Bronchial epithelial cell (primary cell): Measurements from ENCODE around the gene LRTM2. TPM values are rescaled to one million over a fixed set of nuclear protein-coding genes. Genes with fewer than 3 reads are reported as not detected.

Experiments used
- DNase-seq: peaks from one replicate; pipeline ENCODE4 v3.0.0-alpha.2; 2010; ENCODE audit warnings: low read depth
- FAIRE-seq: peaks from 2 replicates; lab custom pipeline; 2011; peaks lifted over from hg19 to GRCh38; lab: Jason Lieb, UNC
- H3K27me3 ChIP-seq: 2 replicates; pipeline ENCODE4 v1.5.1; 2011; ENCODE audit warnings: low read length; ENCODE audit not compliant: control insufficient read depth, insufficient read depth
- H3K36me3 ChIP-seq: 2 replicates; pipeline ENCODE4 v1.5.1; 2011; ENCODE audit warnings: low read length; ENCODE audit not compliant: control insufficient read depth, insufficient read depth
- H3K4me3 ChIP-seq: 2 replicates; pipeline ENCODE4 v1.5.1; 2011; ENCODE audit warnings: mild to moderate bottlenecking, low read depth, low read length, control low read depth
- total RNA-seq: library from RNA; depleted of rRNA; stranded (reverse); fragments of >200 nt; gene quantifications from 2 replicates; pipeline ENCODE4 v1.2.1, GENCODE V29; 2014
- TF ChIP-seq, protein P1 (sequence below): IDR thresholded peaks from 2 replicates; pipeline ENCODE4 v1.5.1; 2011; ENCODE audit warnings: mild to moderate bottlenecking, moderate library complexity, low read length, control low read depth, inconsistent platforms; ENCODE audit not compliant: insufficient read depth, severe bottlenecking

The LRTM2 gene
- total RNA-seq, 1 donor from 2014 or later, result not detected

DNA sequence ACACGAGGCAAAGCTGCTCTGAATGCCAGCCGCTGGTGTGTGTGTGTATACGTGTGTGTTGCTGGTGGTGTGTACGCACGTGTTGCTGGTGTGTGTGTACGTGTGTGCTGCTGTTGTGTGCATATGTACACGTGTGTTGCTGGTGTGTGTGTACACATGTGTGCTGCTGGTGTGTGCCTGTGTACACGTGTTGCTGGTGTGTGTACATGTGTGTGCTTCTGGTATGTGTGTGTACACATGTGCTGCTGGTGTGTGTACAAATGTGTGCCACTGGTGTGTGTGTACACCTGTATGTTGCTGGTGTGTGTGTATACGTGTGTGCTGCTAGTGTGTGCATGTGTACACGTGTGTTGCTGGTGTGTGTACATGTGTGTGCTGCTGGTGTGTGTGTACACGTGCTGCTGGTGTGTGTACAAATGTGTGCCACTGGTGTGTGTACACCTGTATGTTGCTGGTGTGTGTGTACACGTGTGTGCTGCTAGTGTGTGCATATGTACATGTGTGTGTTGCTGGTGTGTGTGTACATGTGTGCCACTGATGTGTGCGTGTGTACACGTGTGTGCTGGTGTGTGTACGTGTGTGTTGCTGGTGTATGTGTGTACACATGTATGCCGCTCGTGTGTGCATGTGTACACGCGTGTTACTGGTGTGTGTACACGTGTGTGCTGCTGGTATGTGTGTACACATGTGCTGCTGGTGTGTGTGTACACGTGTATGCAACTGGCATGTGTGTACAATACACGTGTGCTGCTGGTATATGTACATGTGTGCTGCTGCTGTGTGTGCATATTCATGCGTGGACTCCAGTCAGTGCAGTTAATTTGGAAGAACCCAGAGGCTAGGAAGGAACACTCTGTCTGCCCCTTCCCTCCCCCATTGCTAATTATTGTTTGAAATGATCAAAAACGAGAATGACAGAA lies 50.9 kb downstream of the LRTM2 start:
- peak; percentile 100 for FAIRE-seq

GRCh38 chr12:1872001-1872400 lies 51.6 kb downstream of the LRTM2 start:
- Histone ChIP-seq H3K4me3 (no peak overlapping the region), H3K27me3 (no peaks in the 10 kb centered on the region), H3K36me3 (no peaks in the 10 kb centered on the region)
- no peak for DNase-seq
- no peak for FAIRE-seq
- TF ChIP-seq, protein P1, sequence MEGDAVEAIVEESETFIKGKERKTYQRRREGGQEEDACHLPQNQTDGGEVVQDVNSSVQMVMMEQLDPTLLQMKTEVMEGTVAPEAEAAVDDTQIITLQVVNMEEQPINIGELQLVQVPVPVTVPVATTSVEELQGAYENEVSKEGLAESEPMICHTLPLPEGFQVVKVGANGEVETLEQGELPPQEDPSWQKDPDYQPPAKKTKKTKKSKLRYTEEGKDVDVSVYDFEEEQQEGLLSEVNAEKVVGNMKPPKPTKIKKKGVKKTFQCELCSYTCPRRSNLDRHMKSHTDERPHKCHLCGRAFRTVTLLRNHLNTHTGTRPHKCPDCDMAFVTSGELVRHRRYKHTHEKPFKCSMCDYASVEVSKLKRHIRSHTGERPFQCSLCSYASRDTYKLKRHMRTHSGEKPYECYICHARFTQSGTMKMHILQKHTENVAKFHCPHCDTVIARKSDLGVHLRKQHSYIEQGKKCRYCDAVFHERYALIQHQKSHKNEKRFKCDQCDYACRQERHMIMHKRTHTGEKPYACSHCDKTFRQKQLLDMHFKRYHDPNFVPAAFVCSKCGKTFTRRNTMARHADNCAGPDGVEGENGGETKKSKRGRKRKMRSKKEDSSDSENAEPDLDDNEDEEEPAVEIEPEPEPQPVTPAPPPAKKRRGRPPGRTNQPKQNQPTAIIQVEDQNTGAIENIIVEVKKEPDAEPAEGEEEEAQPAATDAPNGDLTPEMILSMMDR, result no peak

More for the DNA sequence above, 50.9 kb downstream of the LRTM2 start:
- no peaks in the 10 kb centered on the region for H3K36me3 ChIP-seq
- H3K4me3 ChIP-seq, result no peak overlapping the region
- H3K27me3 ChIP-seq, result no peaks in the 10 kb centered on the region
- DNase-seq, result no peak
- TF ChIP-seq, protein P1, result no peak

DNA sequence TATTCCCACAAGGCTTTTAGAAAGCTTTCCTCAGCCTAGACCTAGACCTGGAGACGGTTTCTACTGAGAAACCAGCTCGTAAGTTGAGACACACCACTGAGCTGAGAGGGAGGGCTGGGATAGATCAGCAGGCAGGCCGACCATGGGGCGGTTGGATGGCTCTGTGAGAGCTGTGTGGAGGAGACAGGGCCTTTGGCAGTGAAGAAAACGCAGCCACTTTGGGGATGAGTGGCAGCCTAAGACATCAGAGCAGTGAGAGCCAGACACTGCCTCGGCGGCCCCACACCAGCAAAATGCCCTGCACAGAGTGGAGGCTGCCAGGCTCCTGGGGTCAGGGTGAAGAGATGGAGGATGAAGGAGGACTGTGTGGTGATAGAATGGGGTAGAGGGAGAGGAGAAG lies 52.1 kb downstream of the LRTM2 start:
- Histone ChIP-seq H3K27me3 (no peaks in the 10 kb centered on the region), H3K4me3 (no peak overlapping the region), H3K36me3 (no peaks in the 10 kb centered on the region)
- DNase-seq, result no peak
- FAIRE-seq, result no peak
- TF ChIP-seq, protein P1, result no peak

GRCh38 chr12:1873531-1874510 lies 53.5 kb downstream of the LRTM2 start:
- no peak for DNase-seq
- TF ChIP-seq, protein P1, result no peak
- Histone ChIP-seq H3K36me3 (no peaks in the 10 kb centered on the region), H3K27me3 (no peaks in the 10 kb centered on the region), H3K4me3 (no peak overlapping the region)
- no peak for FAIRE-seq

DNA sequence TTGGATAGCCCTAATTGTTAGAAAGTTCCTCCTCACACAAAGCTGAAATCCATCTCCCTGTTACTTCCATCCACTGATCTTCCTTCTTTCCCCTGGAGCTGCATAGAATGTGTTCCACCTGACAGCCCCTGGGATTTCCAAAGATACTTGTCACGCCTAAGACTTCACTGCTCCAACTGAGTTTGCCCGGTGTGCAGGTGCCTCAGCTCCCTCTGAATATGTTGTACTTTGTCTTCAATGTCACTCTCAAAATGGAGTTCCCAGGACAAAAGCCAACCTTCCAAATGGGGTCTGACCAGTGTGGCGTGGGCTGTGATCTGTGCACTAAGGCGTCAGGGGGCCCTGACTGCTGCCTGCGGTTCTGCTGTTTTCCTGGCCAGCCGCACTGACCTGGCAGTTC lies 55.2 kb downstream of the LRTM2 start:
- FAIRE-seq (no peak), DNase-seq (no peak)
- TF ChIP-seq, protein P1, result no peak
- Histone ChIP-seq H3K27me3 (no peaks in the 10 kb centered on the region), H3K36me3 (no peaks in the 10 kb centered on the region), H3K4me3 (no peak overlapping the region)
